Prostate gland (tissue), 2 donors: ENCODE measurements around the gene KRTAP20-4. TPM values are rescaled to one million over a fixed set of nuclear protein-coding genes. Genes with fewer than 3 reads are reported as not detected.

ENCODE experiments used
- small RNA-seq, 2 donors: library from RNA; depleted of rRNA; stranded (forward); fragments of <200 nt; gene quantifications; one replicate each; pipeline ENCODE3, GENCODE V24; 2016
- total RNA-seq, 2 donors: library from RNA; depleted of rRNA; stranded (reverse); fragments of >200 nt; gene quantifications; one replicate each; pipeline ENCODE4 v1.1.0, GENCODE V29; 2016

Gene KRTAP20-4
- total RNA-seq, 2 donors from 2014 or later = not detected

Small RNAs within 50 kb of the gene (small RNA-seq; reads per million reads assigned to genes)
- gene KRTAP20-1 (0 reads per million in 2 donors), gene KRTAP20-3 (0 reads per million in 2 donors), gene KRTAP20-4 (0 reads per million in 2 donors), gene KRTAP22-1 (0 reads per million in 2 donors), gene KRTAP22-2 (0 reads per million in 2 donors)

Other genes with a start within 250 kb of the KRTAP20-4 start
- not detected for gene KRTAP13-2, start 248.4 kb upstream of the KRTAP20-4 start, total RNA-seq
- not detected for gene KRTAP13-1, start 224.6 kb upstream of the KRTAP20-4 start, total RNA-seq
- not detected for gene KRTAP13-3, start 194.7 kb upstream of the KRTAP20-4 start, total RNA-seq
- not detected for gene KRTAP13-4, start 190.4 kb upstream of the KRTAP20-4 start, total RNA-seq
- gene KRTAP15-1, start 180.4 kb upstream of the KRTAP20-4 start, total RNA-seq = not detected
- gene KRTAP19-1, start 140.3 kb upstream of the KRTAP20-4 start, total RNA-seq = not detected
- not detected for gene KRTAP19-2, start 133.2 kb upstream of the KRTAP20-4 start, total RNA-seq
- gene KRTAP19-3, start 128.6 kb upstream of the KRTAP20-4 start, total RNA-seq = not detected
- not detected for gene KRTAP19-4, start 123.5 kb upstream of the KRTAP20-4 start, total RNA-seq
- gene KRTAP19-5, start 118.5 kb upstream of the KRTAP20-4 start, total RNA-seq = not detected
- gene KRTAP19-6, start 78.8 kb upstream of the KRTAP20-4 start, total RNA-seq = not detected
- not detected for gene KRTAP19-7, start 59.3 kb upstream of the KRTAP20-4 start, total RNA-seq
- gene KRTAP22-2, start 30.2 kb upstream of the KRTAP20-4 start, total RNA-seq = not detected
- not detected for gene KRTAP6-3, start 28.2 kb upstream of the KRTAP20-4 start, total RNA-seq
- not detected for gene KRTAP6-2, start 21.7 kb upstream of the KRTAP20-4 start, total RNA-seq
- not detected for gene KRTAP22-1, start 19.5 kb upstream of the KRTAP20-4 start, total RNA-seq
- gene KRTAP6-1, start 6.7 kb upstream of the KRTAP20-4 start, total RNA-seq = not detected
- gene KRTAP20-1, start 4.2 kb upstream of the KRTAP20-4 start, total RNA-seq = not detected
- not detected for gene KRTAP20-2, start 14.6 kb downstream of the KRTAP20-4 start, total RNA-seq
- gene KRTAP20-3, start 22.2 kb downstream of the KRTAP20-4 start, total RNA-seq = not detected
- not detected for gene KRTAP21-3, start 98.2 kb downstream of the KRTAP20-4 start, total RNA-seq
- gene KRTAP21-2, start 126.6 kb downstream of the KRTAP20-4 start, total RNA-seq = not detected
- not detected for gene KRTAP21-1, start 134.8 kb downstream of the KRTAP20-4 start, total RNA-seq
- 1 to 10 TPM in 1 of 2 donors, not detected in 1; 2.7 TPM for gene KRTAP8-1, start 192.6 kb downstream of the KRTAP20-4 start, total RNA-seq
- not detected for gene KRTAP7-1, start 209.1 kb downstream of the KRTAP20-4 start, total RNA-seq